Suppressor macrophage treated with lipopolysaccharide for 1 hour (primary cell): Measurements from ENCODE around the gene SMARCA5.
A peak's percentile ranks its signal among the peaks of the same experiment; 100 is the strongest.

ENCODE experiments used
- DNase-seq, 3 donors: peaks; one replicate each; pipeline ENCODE4 v3.0.0-alpha.2; 2020 to 2022

SMARCA5 gene

DNA sequence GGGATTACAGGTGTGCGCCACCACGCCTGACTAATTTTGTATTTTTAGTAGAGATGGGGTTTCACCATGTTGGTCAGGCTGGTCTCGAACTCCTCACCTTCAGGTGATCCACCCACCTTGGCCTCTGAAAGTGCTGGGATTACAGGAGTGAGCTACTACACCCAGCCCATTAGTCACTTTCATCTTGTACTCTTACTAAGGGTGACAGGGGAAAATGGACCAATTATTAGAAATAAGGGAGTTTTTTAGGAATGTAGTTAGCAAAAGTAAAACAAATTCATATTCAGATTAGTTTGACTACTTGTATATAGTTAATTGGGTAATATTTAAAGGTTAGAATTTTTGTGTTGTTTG, 26.1 kb downstream of the SMARCA5 start:
- no peak for DNase-seq

DNA sequence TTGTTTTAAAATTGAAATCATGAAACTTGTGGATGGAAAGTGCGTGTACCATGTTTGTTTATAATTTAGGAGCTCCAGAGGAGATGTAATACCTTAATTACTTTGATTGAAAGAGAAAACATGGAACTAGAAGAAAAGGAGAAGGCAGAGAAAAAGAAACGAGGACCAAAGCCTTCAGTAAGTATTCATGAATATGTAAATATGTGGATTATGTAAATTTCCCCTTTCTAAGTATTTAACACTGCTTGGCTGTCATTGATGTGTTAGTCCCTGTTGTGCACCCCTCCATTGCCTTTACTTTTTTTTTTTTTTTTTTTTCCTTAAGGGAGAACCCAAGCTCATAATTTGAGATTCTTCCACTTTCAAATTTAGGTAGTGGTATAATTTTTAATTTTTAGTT, 36.4 kb downstream of the SMARCA5 start:
- no peak for DNase-seq

DNA sequence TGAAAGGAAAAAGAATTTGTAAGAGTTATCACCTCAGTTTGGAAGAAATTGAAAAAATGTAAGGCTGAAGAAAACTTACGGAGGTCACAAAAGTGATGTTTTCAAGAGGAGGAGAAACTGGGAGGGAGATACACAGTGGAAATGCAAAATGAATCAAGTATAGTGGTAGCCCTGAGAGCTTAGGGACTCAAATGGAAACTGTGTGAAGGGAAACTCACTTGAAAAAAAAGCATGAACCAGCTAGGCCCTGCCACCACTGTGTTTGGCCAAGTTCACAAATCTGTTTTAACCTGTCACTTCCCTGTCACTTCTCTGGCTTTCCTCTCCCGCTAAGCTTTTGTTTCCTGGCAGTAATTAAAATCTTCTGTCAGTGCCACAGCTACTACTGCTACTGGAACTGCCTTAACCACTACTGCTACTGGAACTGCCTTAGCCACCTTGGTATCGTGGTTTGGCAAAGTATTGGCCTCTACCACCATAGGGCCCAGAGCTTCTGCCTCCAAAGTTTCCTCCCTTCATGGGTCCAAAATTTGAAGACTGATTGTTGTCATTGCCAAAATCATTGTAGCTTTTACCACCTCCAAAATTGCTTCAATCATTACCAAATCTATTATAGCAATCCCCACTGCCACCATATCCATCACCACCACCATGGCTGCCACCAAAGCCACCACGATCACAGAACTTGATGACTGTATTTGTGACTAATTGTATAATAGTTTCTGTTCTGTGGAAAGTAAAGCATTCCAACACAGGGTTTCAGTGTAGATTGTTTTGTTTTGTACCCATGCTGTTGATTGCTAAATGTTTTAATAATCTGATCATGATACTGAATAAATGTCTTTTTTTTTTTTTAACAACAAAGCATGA, 41.5 kb downstream of the SMARCA5 start:
- no peak for DNase-seq

DNA sequence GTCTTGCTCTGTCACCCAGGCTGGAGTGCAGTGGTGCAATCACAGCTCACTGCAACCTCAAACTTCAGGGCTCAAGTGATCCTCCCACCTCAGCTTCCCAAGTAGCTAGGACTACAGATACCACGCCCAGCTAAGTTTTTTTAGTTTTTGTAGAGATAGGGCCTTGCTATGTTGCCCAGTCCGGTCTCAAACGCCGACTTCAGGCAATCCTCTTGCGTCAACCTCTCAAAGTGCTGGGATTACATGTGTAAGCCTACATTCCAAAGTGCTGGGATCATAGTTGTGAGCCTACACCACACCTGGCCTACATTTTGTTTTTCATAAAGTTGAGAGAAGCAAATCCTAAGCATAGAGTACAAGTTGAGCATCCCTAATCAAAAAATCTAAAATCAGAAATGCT, 42.2 kb downstream of the SMARCA5 start:
- DNase-seq, result no peak

DNA sequence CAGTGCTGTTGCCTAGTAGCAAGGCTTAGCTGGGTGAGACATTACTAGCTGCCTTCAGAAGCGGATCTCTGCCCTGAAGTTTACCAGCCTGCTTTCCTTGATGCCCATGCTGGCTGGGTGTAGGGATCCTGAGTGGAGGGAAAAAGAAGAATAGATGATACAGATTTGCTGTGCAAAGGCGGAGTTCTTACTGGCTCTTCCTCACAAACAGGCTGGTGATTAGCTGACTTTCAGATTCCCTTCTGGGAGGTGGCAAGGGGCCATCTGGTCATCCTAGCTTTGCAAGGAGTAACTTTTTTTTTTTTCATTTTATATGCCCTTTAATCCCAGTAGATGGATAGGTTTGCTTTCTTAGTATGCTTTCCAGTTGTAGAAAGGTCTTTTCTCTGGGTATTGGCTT, 44.8 kb downstream of the SMARCA5 start:
- no peak for DNase-seq

DNA sequence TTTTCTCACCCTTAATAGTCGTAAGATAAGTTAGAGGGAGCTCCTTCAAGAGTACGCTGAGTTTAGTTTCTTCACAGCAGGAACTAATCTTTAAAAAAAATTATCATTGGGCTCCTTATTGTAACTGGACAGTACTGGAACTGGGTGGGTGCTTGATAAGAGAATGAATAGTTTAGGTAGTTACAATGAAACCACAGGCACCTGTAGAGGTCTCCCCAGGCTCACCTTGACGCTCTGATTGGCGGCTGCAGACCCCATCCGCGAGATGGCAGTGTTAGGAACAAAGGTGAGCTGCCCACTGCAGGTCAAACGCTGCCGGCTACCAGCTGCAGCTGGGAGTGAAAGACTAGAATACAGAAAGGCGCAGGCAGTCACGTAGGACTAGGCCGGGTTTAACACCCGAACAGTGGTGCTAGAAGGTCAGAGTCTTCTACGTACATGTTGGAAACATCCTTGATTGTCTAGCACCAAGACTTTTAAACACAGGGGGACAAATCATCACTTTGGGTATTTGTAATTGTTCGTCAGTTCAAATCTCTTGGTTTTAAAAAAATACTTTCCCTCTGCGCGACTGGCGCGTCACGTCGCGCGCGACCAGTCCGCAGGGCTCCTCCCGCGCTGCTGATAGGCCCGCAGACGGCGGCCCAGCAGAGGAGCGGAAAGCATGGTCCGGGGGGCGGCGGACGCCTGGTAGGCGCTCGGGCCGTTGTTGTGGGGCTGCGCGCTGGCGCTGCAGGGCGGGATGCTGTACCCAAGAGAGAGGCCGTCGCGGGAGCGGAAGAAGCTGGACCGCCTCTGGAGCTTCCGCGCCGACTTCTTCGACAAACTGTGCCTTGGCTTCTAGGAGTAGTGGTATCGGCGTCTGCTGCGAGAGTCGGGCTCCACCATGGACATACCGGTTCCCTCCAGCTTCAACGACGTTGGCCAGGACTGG, 45.6 kb downstream of the SMARCA5 start:
- peak; percentile 42 to 68 (median 47) for DNase-seq

DNA sequence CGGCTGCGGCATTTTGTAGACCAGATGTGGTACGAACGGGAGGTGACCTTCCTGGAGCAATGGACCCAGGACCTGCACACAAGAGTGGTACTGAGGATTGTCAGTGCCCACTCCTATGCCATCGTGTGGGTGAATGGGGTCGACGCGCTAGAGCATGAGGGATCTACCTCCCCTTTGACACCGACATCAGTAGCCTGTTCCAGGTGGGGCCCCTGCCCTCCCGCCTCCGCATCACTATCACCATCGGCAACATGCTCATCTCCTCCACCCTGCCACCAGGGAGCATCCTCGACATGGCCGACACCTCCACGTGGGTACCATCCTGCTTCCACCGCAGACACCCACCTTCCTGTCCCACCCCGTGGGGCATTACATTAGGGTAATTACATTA, 46.2 kb downstream of the SMARCA5 start:
- no peak for DNase-seq

DNA sequence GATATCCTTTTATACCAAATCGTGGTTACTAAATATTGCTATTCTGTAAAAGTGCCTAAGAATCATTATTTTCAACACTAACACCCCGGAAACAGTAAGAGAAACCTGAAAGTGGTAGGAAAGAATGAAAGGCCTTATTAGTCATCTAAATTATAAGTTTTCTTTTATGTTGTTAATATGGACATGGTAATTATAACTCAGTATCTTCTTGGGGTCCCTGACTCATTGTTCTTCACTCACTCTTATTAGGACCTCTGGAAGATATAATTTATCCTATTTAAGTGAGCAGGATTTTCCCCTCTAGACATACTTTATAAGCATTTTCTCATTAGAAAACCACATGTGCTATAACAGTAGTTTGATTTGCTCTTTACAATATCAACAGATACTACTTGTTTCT, 51.0 kb downstream of the SMARCA5 start:
- no peak for DNase-seq

DNA sequence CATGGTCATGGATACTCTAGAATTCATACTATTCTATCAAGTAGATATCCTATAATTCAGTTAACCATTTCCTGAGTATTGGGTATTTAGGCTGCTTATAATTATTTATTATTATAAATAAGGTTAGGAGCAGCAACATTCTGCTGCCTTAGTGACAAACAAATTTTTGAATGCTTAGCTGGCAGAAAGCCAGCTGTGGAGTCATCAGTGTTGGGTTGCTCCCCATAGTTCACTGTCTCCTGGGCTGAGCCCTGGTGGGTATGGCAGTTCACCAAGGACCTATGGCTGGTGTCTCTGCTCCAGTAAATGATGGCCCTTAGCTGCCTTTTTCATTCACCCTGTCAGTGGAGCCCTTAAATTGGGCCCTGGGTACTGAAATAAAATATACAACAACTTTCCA, 61.8 kb downstream of the SMARCA5 start:
- DNase-seq, result no peak

DNA sequence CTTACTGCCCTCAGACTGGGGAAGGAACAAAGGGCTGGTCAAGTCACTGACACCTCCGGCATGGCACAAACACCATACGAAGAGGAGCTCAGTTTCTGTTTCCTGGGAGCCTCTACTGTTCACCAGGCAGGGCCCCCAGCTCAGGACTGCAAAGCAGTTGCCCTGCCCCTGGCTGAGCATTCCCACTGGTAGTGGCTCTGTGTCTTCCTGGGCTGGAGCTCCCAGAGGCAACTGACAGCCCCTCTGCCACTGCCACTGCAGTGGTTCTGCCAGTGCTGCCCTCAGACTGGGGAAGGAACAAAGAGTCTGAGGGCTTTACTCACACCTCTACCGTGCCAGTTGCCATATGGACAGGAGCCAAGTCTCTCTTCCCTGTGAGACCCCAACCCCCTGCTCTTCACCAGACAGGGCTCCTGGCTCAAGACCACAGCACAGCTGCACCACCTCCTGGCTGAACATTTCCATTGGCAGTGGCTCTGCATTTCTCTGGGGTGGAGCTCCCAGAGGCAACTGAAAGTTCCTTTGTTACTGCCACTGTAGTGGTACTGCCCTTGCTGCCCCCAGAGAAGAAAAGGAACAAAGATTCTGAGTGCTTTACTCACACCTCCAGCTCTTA, 67.9 kb downstream of the SMARCA5 start:
- DNase-seq, result no peak

DNA sequence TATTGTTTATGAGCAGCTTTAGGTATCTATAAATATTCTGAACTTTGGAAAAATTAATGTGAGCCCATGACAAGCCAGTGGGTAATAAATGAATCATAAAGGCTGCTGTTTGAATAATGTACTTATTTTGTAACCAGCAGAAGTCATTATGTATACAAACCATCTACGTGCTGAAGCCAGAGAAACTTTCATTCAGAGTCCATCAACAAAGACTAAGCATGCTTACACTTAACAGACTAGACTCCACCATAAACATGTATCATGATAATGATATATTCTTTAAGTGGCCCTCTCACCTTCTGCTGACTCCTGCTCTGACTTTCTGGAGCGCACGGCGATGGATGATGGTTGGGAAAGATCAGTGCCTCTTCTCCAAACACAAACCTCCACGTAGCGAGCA, 72.0 kb downstream of the SMARCA5 start:
- DNase-seq, result no peak

DNA sequence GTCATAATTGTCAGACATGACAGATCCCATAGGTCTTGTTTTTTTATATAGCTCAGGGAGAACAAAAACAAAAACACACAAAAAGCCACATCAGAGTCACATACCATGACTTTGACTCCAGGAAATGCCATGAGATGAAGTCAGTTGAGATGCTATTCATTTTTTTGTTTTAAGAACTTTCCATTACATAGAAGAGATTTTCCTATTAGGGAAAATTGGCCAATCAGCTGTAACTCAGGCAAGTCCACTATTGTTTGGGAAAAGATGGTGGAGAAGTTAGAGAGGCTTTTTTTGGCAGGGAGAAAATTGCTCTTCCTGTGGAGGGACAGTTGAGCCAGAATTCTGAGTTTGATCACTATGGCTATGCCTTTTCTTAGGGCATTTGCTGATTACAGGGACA, 72.6 kb downstream of the SMARCA5 start:
- no peak for DNase-seq

DNA sequence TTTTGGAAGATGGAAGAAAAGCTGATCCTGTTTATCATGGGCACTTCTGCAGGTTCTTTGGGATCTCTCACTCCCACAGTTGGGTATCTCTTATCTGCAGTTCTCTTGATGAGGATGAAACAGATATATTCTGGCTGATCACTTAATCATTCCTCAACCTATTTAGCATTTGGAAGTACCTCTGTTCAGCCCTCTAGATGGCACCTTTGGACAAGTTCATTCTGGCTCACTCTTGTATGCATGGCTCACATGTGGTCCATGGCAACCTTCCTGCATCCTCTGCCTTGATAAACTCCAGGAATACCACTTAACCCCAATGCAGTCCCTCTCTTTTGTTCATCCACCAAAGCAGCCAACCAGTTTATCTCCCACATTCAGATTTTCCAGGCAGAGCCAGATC, 74.2 kb downstream of the SMARCA5 start:
- DNase-seq, result no peak

DNA sequence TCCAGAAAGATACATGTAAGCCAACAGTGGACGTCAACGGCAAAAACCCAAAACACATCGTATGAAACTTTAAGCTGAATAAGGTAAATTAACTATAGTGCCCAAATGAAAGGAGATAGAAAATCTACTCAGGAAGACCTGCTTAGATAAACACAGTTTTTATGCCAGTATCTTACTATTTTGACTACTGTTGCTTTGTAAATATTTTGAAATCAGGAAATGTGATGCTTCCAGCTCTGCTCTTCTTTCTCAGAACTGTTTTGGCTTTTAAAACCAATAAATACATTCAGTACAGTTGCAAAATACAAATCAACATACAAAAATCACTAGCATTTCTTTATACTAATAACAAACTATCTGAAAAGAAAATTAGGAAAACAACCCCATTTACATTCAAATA, 83.8 kb downstream of the SMARCA5 start:
- DNase-seq, result no peak

DNA sequence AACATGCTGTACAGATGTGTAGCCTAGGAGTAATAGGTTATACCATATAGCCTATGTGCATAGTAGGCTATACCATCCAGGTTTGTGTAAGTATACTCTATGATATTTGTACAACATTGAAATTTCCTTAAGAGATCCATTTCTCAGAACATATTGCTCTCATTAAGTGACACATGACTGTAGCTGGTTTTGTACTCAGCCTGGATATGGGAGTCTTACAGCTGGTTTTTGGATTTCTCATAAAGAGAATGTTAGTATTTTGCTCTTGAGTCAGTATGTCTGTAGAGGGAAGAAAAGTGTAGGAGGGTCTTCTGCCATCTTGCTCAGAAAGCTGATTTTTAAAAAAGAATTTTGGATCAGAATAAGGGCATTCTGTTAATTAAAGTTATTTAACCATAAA, 85.3 kb downstream of the SMARCA5 start:
- no peak for DNase-seq

DNA sequence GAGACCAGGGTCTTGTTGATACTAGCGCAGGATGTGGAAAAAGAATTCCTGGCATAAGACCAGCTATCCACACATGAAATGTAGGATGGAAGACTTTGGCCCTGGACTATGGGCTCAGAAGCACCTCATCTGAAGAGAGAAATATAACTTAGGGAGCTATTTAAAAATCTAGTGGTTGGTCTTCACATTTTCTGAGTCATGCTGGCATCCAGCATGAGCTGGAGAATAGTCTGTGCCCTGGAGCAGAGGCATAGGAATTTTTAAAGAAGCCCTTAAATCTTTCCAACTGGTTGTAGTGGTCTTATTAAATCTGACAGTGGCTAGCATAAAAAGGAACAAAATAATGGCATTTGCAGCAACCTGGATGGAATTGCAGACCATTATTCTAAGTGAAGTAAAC, 86.3 kb downstream of the SMARCA5 start:
- DNase-seq, result no peak

DNA sequence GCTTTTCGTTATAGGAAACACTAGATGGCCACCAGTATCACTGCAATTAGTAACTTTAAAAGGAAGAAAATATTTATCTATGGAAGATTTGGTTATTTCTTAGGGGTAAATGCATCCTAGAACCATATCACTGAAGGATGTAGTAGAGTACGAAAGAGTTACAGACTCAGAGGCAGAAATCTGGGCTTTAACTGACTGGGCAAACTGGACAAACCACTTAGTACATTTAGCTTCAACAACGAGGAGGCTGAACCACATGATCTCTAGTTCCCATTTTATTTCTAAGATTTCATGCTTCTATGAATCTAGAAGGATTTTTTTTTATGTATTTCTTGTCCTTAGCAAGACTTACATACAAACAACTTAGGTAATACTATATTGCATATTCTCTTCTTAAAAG, 93.0 kb downstream of the SMARCA5 start:
- DNase-seq, result no peak
